ENCODE data around the gene RYR2.

DNA sequence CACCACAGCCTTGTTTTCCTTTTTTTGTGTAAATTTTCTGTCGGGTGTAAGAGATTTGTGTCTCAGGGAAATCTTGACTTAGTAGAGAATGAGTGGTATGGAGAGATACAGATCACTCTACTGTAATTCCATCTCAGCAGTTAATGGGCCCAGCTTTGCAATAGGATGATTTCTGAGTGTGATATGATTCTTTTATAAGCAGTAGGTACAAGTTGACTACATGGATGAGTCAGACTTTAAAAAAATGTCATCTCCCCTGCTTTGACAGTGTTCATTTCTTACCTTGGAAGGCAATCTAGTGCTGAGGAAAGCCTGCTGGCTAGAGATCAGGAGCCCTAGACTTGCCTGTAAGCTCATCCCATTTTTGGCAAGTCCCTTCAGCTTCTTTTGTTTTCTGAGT lies 261.9 kb downstream of the RYR2 start:
- TF ChIP-seq POLR2A (IDR thresholded peaks at IDR 0.05; ENCODE audit: low read length) (no peak), SREBF2 (IDR thresholded peaks at IDR 0.05) (no peak), NR3C1 (IDR thresholded peaks at IDR 0.05) (no peak), ZC3H11A (IDR thresholded peaks at IDR 0.05) (no peak), TP53 (CRISPR knock-in tag; IDR thresholded peaks at IDR 0.05) (no peak), RAD21 (conservative IDR thresholded peaks at IDR 0.05 in 1 of 2, IDR thresholded peaks at IDR 0.05 in 1 of 2) (no peak)

Data from A549 (cell line).